Left cardiac atrium (tissue), 4 donors: Measurements from ENCODE around the gene HSPG2. TPM values are rescaled to one million over a fixed set of nuclear protein-coding genes. Genes with fewer than 3 reads are reported as not detected.
A peak's percentile ranks its signal among the peaks of the same experiment; 100 is the strongest.

Experiments
- ATAC-seq, 2 donors: fragments of 200-7000 bp; cut with Tn5 transposase; one replicate each; pipeline ENCODE4 v1.9.1; 2020; ENCODE audit warnings: mild to moderate bottlenecking in 2 of 2, moderate library complexity in 2 of 2
- DNase-seq: peaks from one replicate; pipeline ENCODE4 v3.0.0-alpha.2; 2020
- intact Hi-C, 2 donors: fragments of 100-400 bp; cut with DNase I; formaldehyde crosslinking; loops; one replicate each; pipeline versions ENCODE4 v1.14.1 to v1.15.1; 2022 to 2023
- total RNA-seq, 2 donors: library from RNA; stranded (reverse); fragmentation: NEBNext Ultra II Directional; extraction: Animal tissue kit (Norgen Biotek cat#: 25700); gene quantifications; one replicate each; pipeline ENCODE4 v1.2.1, GENCODE V29; 2021
- donor health status: DM: no; HTN: yes; CAD: no.
- donor health status: DM: no; HTN: yes; CAD: no; lungs with severe emphysema.
- donor health status: DM: yes; HTN: yes; CAD: no.
- donor health status: Dilated cardiomyopathy.

The HSPG2 gene
- total RNA-seq, 2 donors from 2014 or later: 307 to 608 TPM

GRCh38 chr1:21906173-21907078 lies 30.7 kb downstream of the HSPG2 start:
- ATAC-seq (peak; percentile 30 to 48), DNase-seq (peak; percentile 91)
- intact Hi-C loops: no loop called here

- DNase-seq (peak; percentile 84), ATAC-seq (peak; percentile 14 to 62)
- intact Hi-C loops: no loop called here
These were observed 32.2 kb downstream of the HSPG2 start for GRCh38 chr1:21904704-21905520.

- intact Hi-C loops: no loop called here
- ATAC-seq: no peak
- DNase-seq: no peak
These were observed 32.7 kb downstream of the HSPG2 start for GRCh38 chr1:21904454-21904703.

GRCh38 chr1:21903638-21904453 lies 33.3 kb downstream of the HSPG2 start:
- intact Hi-C loops: no loop called here
- ATAC-seq (no peak), DNase-seq (no peak)

- ATAC-seq (no peak), DNase-seq (no peak)
- intact Hi-C loops: no loop called here
These were observed 34.8 kb downstream of the HSPG2 start for GRCh38 chr1:21902026-21903012.

GRCh38 chr1:21901473-21901847 lies 35.6 kb downstream of the HSPG2 start:
- intact Hi-C loops: no loop called here
- ATAC-seq (peak; percentile 6 to 37), DNase-seq (no peak)

GRCh38 chr1:21900766-21901472 lies 36.2 kb downstream of the HSPG2 start:
- DNase-seq (no peak), ATAC-seq (no peak)
- intact Hi-C loops: no loop called here

GRCh38 chr1:21899987-21900386 lies 37.1 kb downstream of the HSPG2 start:
- intact Hi-C loops: loop anchor here (5.0 to 10.0 kb wide), 3 partner anchors 32 to 65 kb away; no protein-coding TSS in a partner anchor
- peak in 1 of 2 donors; percentile 2 for ATAC-seq
- peak; percentile 64 for DNase-seq

GRCh38 chr1:21899267-21899810 lies 37.8 kb downstream of the HSPG2 start:
- intact Hi-C loops: loop anchor here (5.0 to 10.0 kb wide), 3 partner anchors 33 to 65 kb away; no protein-coding TSS in a partner anchor
- no peak for ATAC-seq
- DNase-seq: no peak

GRCh38 chr1:21898326-21899200 lies 38.5 kb downstream of the HSPG2 start:
- intact Hi-C loops: loop anchor here (5.0 to 10.0 kb wide), 3 partner anchors 34 to 66 kb away; no protein-coding TSS in a partner anchor
- no peak for ATAC-seq
- DNase-seq: peak; percentile 53

GRCh38 chr1:21897844-21898243 lies 39.3 kb downstream of the HSPG2 start:
- intact Hi-C loops: loop anchor here (5.0 to 10.0 kb wide), 3 partner anchors 34 to 67 kb away; no protein-coding TSS in a partner anchor
- ATAC-seq: no peak
- no peak for DNase-seq

GRCh38 chr1:21896652-21897532 lies 40.2 kb downstream of the HSPG2 start:
- peak; percentile 88 for DNase-seq
- peak; percentile 76 to 86 for ATAC-seq
- intact Hi-C loops: loop anchor here (5.0 to 10.0 kb wide), 3 partner anchors 35 to 68 kb away; no protein-coding TSS in a partner anchor

- ATAC-seq (peak in 1 of 2 donors; percentile 11), DNase-seq (no peak)
- intact Hi-C loops: loop anchor here (5.0 to 10.0 kb wide), 3 partner anchors 36 to 69 kb away; no protein-coding TSS in a partner anchor
These were observed 41.1 kb downstream of the HSPG2 start for GRCh38 chr1:21896026-21896425.

GRCh38 chr1:21894034-21894881 lies 42.9 kb downstream of the HSPG2 start:
- ATAC-seq (peak in 1 of 2 donors; percentile 6), DNase-seq (no peak)
- intact Hi-C loops: loop anchor here in 1 of 2 donors (10.0 kb wide), 1 partner anchor 71 kb away; no protein-coding TSS in a partner anchor
